HEK293T (cell line): Measurements from ENCODE around the gene TRPT1.

Experiments
- CTCF ChIA-PET: fragments of 350-600 bp; formaldehyde crosslinking; extraction: SDS; loops from one replicate; lab custom pipeline; 2021; ENCODE audit warnings: antibody characterized with exemption, inconsistent platforms; lab: Yijun Ruan, JAX
- POLR2A ChIA-PET: fragments of 350-600 bp; formaldehyde crosslinking; extraction: SDS; loops from one replicate; lab custom pipeline; 2020; ENCODE audit warnings: antibody characterized with exemption, inconsistent platforms; lab: Yijun Ruan, JAX
- DNase-seq: peaks from one replicate; pipeline ENCODE4 v3.0.0; 2012; ENCODE audit warnings: mixed read lengths; ENCODE audit errors: extremely low spot score
- ARNT ChIP-seq: fragments of 450-650 bp; IDR thresholded peaks from 2 replicates; pipeline ENCODE4 v1.6.1; 2017; ENCODE audit warnings: mild to moderate bottlenecking
- BHLHE40 ChIP-seq: fragments of 450-650 bp; IDR thresholded peaks from 2 replicates; pipeline ENCODE4 v1.6.1; 2016; ENCODE audit warnings: mild to moderate bottlenecking, moderate library complexity, borderline replicate concordance
- CTBP1 ChIP-seq: fragments of 450-650 bp; IDR thresholded peaks from 2 replicates; pipeline ENCODE4 v1.6.1; 2016; ENCODE audit warnings: borderline replicate concordance
- ELF4 ChIP-seq: fragments of 450-650 bp; IDR thresholded peaks from 2 replicates; pipeline ENCODE4 v1.6.1; 2017; ENCODE audit warnings: antibody characterized with exemption
- FOXA1 ChIP-seq: fragments of 450-650 bp; IDR thresholded peaks from 2 replicates; pipeline ENCODE4 v1.6.1; 2016; ENCODE audit warnings: mild to moderate bottlenecking
- FOXK2 ChIP-seq: fragments of 450-650 bp; IDR thresholded peaks from 2 replicates; pipeline ENCODE4 v1.6.1; 2016; ENCODE audit warnings: mild to moderate bottlenecking
- FOXM1 ChIP-seq: fragments of 450-650 bp; IDR thresholded peaks from 2 replicates; pipeline ENCODE4 v1.6.1; 2017; ENCODE audit warnings: mild to moderate bottlenecking, borderline replicate concordance
- HDGF ChIP-seq: fragments of 450-650 bp; IDR thresholded peaks from 2 replicates; pipeline ENCODE4 v1.6.1; 2017; ENCODE audit warnings: antibody characterized with exemption, borderline replicate concordance
- L3MBTL2 ChIP-seq: fragments of 450-650 bp; conservative IDR thresholded peaks from 2 replicates; pipeline ENCODE4 v1.6.1; 2016; ENCODE audit warnings: mild to moderate bottlenecking
- LEF1 ChIP-seq: fragments of 450-650 bp; IDR thresholded peaks from 2 replicates; pipeline ENCODE4 v1.6.1; 2017; ENCODE audit warnings: mild to moderate bottlenecking, borderline replicate concordance
- NFRKB ChIP-seq: fragments of 450-650 bp; IDR thresholded peaks from 2 replicates; pipeline ENCODE4 v1.6.1; 2016; ENCODE audit warnings: mild to moderate bottlenecking, moderate library complexity
- SP1 ChIP-seq: fragments of 450-650 bp; IDR thresholded peaks from 2 replicates; pipeline ENCODE4 v1.6.1; 2017
- SUZ12 ChIP-seq: fragments of 450-650 bp; IDR thresholded peaks from 2 replicates; pipeline ENCODE4 v1.6.1; 2016; ENCODE audit warnings: mild to moderate bottlenecking
- TARDBP ChIP-seq: fragments of 450-650 bp; IDR thresholded peaks from 2 replicates; pipeline ENCODE4 v1.6.1; 2016
- ZNF384 ChIP-seq: fragments of 450-650 bp; IDR thresholded peaks from 2 replicates; pipeline ENCODE4 v1.6.1; 2016
- TF ChIP-seq, protein P1 (sequence below): fragments of 450-650 bp; IDR thresholded peaks from 2 replicates; pipeline ENCODE4 v1.6.1; 2016

The TRPT1 gene

DNA sequence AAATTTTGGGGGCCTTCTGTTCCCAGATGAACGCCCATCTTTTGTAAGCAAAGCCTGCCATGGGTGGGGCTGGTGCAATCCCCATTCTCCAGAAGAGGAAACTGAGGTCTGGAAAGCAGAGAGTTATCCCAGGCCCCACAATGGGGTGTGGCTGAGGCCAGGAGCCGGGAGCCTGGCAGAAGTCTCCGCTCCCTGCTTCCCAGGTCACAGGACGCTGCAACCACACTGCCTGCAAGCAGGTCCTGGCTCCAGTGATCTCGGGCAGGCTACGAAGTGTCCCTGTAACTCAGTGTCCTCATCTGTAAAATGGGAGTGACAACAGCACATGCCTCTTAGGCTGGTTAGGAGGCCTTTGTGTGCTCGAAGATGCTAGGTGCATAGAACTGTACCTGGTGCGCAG is 27.1 kb upstream of the TRPT1 start:
- no peak for DNase-seq
- ChIA-PET CTCF (no interaction called here), POLR2A (interaction anchor here (1.1 to 8.9 kb wide), 2 partner anchors 9 to 17 kb away, joined by 3 to 78 read pairs; no protein-coding TSS in a partner anchor)
- no peak for TF ChIP-seq CTBP1
- no peak for TF ChIP-seq TARDBP
- no peak for TF ChIP-seq L3MBTL2
- no peak for TF ChIP-seq SP1
- no peak for TF ChIP-seq FOXM1
- TF ChIP-seq, protein P1, sequence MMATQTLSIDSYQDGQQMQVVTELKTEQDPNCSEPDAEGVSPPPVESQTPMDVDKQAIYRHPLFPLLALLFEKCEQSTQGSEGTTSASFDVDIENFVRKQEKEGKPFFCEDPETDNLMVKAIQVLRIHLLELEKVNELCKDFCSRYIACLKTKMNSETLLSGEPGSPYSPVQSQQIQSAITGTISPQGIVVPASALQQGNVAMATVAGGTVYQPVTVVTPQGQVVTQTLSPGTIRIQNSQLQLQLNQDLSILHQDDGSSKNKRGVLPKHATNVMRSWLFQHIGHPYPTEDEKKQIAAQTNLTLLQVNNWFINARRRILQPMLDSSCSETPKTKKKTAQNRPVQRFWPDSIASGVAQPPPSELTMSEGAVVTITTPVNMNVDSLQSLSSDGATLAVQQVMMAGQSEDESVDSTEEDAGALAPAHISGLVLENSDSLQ: no peak
- TF ChIP-seq NFRKB: no peak
- TF ChIP-seq SUZ12: no peak
- TF ChIP-seq ZNF384: no peak
- no peak for TF ChIP-seq ELF4
- TF ChIP-seq ARNT: no peak
- TF ChIP-seq HDGF: no peak
- no peak for TF ChIP-seq BHLHE40
- no peak for TF ChIP-seq FOXA1
- TF ChIP-seq FOXK2: no peak
- no peak for TF ChIP-seq LEF1

DNA sequence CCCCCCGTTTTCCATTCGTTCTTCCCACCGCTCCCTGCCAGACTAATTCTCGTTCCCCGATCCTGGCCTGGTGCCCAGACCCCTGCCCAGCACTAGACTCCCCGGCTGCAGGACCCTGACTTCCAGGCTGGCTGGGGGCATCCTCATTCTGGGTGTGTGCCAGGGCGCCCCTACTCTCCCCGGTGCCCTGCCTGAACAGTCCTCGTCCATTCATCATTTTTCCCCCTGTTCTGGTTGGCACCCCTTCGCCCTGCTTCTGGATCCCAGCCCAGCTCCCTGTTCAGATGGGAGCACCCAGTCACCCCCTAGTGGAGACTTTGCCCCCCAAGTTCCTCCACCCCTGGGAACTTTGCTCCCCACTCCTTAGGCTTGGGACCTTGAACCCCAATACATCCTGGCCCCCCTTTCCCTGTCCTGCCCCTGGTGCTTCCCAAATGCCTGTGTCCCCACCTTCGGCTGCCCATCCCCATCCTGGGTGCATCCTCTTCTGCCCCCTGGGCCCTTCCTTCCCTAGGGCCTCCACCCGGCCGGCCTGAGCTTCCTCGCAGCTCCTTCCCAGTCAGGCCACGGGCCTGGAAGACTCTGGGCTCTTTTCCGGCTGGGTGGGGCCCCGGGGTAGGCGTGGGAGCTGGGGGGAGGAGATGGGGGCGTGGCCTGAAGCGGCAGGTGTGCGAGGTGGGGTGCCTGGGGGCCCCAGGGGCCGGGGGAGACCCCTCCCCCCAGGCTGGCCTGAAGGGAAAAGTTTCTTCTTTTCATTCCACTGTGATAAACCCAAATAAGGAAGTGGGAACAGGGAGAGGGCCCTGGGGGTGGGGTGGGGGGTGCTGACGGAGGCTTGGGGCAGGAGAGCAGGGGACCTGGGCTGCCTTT is 26.3 kb upstream of the TRPT1 start:
- ChIA-PET CTCF (interaction anchor here (0.6 to 3.3 kb wide), 7 partner anchors 15 to 1101 kb away, joined by 3 to 14 read pairs (median 5); partner anchors contain the start of genes ESRRA, FERMT3, NUDT22 and TRPT1), POLR2A (interaction anchor here (0.8 to 8.9 kb wide), 4 partner anchors 10 to 68 kb away, joined by 3 to 78 read pairs (median 4); no protein-coding TSS in a partner anchor)
- DNase-seq: no peak

DNA sequence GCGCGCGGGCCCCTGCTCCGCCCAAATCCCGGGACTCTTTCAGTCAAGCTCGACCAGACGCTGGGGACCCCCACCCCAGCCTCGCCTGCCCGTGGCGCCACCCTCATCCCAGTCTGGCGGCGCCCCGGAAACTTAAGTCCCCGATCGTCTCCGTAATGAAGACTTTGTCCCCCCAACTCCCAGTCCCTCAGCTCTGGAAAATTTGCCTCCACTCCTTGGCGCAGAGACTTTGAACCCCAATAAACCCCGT is 25.7 kb upstream of the TRPT1 start:
- ChIA-PET CTCF (interaction anchor here (0.6 to 3.3 kb wide), 7 partner anchors 16 to 1101 kb away, joined by 3 to 14 read pairs (median 5); partner anchors contain the start of genes ESRRA, FERMT3, NUDT22 and TRPT1), POLR2A (interaction anchor here (0.8 to 8.9 kb wide), 3 partner anchors 12 to 67 kb away, joined by 3 to 78 read pairs (median 3); no protein-coding TSS in a partner anchor)
- TF ChIP-seq NFRKB (no peak), LEF1 (no peak), SUZ12 (no peak), HDGF (no peak), FOXA1 (no peak), BHLHE40 (no peak), TARDBP (no peak), CTBP1 (no peak), FOXK2 (no peak), ZNF384 (no peak), FOXM1 (no peak), SP1 (no peak), ELF4 (no peak), ARNT (no peak), L3MBTL2 (no peak)
- TF ChIP-seq, protein P1: no peak
- no peak for DNase-seq

More for the DNA sequence above, 26.3 kb upstream of the TRPT1 start:
- TF ChIP-seq FOXA1 (no peak), HDGF (no peak), SP1 (no peak), LEF1 (no peak), L3MBTL2 (no peak), ARNT (no peak), FOXM1 (no peak), TARDBP (no peak), SUZ12 (no peak), ZNF384 (no peak), BHLHE40 (no peak), FOXK2 (no peak), NFRKB (no peak), ELF4 (no peak), CTBP1 (no peak)
- TF ChIP-seq, protein P1: no peak

DNA sequence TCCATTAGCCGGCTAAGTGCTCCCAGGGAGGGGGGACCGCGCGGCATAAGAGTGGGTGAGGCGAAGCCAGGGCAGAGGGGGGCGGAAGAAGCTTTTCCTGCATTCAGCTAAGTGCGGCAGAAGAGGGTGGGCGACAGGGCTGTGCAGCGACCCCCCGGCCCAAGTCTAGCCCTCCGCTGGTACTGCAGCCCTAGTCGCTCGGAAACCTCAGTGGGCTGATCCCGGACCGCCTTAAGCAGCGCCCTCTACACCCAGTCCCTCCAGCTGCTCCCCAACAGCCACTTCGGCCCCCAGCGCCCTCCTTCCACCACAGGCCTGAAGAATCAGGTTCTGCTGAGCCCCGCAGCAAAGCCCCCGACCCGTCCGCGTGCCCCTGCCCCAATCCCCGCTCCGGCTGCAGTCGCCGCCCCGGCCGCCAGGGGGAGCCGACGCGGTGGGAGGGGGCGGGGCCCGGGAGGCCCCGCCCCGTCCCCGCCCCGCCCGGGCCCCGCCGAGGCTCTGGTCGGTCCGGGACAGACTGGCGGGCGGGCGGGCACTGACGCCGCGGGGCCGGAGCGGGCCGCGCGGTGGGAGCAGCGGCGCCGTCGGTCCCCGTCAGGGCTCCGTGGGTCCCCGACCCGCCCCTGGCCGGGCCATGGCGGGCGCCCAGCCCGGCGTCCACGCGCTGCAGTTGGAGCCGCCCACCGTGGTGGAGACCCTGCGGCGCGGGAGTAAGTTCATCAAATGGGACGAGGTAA is 25.2 kb upstream of the TRPT1 start, which contains the start of gene PLCB3:
PLCB3 (plus strand) TSS at position 515 of the 737 bp plus-strand sequence; CDS start at position 635, 120 bp downstream.
- POLR2A ChIA-PET: interaction anchor here (0.8 to 8.9 kb wide), 7 partner anchors 12 to 86 kb away, joined by 3 to 78 read pairs (median 3); partner anchors contain the start of genes PRDX5, STIP1 and TRMT112
- peak; percentile 83 for DNase-seq
- CTCF ChIA-PET: interaction anchor here (0.6 to 3.3 kb wide), 8 partner anchors 16 to 53 kb away, joined by 3 to 14 read pairs (median 4); partner anchors contain the start of genes ESRRA, FERMT3, NUDT22 and TRPT1
- TF ChIP-seq HDGF (no peak), FOXK2 (no peak), NFRKB (no peak), SP1 (no peak), L3MBTL2 (no peak), ARNT (no peak), FOXM1 (no peak), CTBP1 (no peak), SUZ12 (no peak), FOXA1 (no peak), LEF1 (no peak), BHLHE40 (no peak), ELF4 (no peak)
- TF ChIP-seq, protein P1: no peak
